Activated naive CD4-positive, alpha-beta T cell treated with anti-CD3 and anti-CD28 coated beads for 36 hours (primary cell): ENCODE measurements around the gene PWWP2B. TPM values are rescaled to one million over a fixed set of nuclear protein-coding genes. Genes with fewer than 3 reads are reported as not detected.

Experiments used
- CTCF ChIA-PET: fragments of 350-600 bp; sonication (Branson Sonifier 250); formaldehyde crosslinking; loops from one replicate; lab custom pipeline; 2021; ENCODE audit warnings: antibody characterized with exemption; lab: Charles Lee
- DNase-seq: peaks from one replicate; pipeline ENCODE4 v3.0.0-alpha.2; 2020
- H3K27ac Mint-ChIP-seq: one replicate; pipeline ENCODE4 v1.8.0; 2021; ENCODE audit warnings: mild to moderate bottlenecking, mixed read lengths
- H3K27me3 Mint-ChIP-seq: one replicate; pipeline ENCODE4 v1.8.0; 2021; ENCODE audit warnings: low read depth, mixed read lengths
- H3K36me3 Mint-ChIP-seq: one replicate; pipeline ENCODE4 v1.8.0; 2021; ENCODE audit warnings: low read depth, mixed read lengths
- H3K4me1 Mint-ChIP-seq: one replicate; pipeline ENCODE4 v1.8.0; 2021; ENCODE audit warnings: low read depth, mixed read lengths
- H3K4me3 Mint-ChIP-seq: one replicate; pipeline ENCODE4 v1.8.0; 2021; ENCODE audit warnings: mild to moderate bottlenecking, moderate library complexity, mixed read lengths
- H3K9me3 Mint-ChIP-seq: one replicate; pipeline ENCODE4 v1.8.0; 2021; ENCODE audit warnings: mixed read lengths
- intact Hi-C: fragments of 100-400 bp; cut with micrococcal nuclease; formaldehyde crosslinking; loops from one replicate; pipeline ENCODE4 v1.15.1; 2023
- total RNA-seq, 2 experiments: library from RNA; stranded (reverse); gene quantifications; one replicate each; pipeline ENCODE4 v1.2.3, GENCODE V29; 2021

PWWP2B gene
- total RNA-seq, 2 experiments from 2014 or later, result 1.5 to 2.2 TPM

- Mint-ChIP-seq H3K27ac (no peak overlapping the region), H3K27me3 (no peaks in the 10 kb centered on the region), H3K4me1 (peaks cover 13% of the 10 kb centered on the region)
These were observed 2.4 kb downstream of the PWWP2B start for GRCh38 chr10:132399117-132400035.

DNA sequence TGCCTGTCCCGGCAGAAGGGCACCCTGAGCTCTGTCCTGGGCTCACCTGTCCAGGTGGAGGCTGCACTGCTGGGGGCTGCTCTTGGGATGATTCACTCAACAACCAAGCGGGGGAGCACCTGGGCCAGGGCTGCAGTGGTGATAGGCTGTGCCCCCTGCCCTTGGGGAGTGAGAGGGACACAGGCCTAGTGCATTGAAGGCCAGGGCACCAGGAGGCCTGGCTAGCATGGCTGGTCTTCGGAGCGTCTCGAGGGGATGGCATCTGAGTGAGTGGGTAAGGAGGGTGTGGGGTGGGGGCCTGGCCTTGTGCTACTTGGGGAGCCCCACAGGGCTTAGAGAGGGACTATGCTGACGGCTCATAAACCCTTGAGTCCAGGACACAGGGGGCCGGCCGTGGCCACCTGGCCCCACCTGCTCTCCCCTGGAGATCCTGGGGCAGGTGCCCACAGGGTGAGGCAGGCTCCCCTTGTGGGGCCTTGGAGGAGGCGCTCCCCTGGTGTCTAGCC is 3.1 kb downstream of the PWWP2B start:
- CTCF ChIA-PET, result no interaction called here
- Mint-ChIP-seq H3K4me3 (no peak overlapping the region), H3K36me3 (no peaks in the 10 kb centered on the region), H3K27ac (no peak overlapping the region), H3K4me1 (peaks cover 13% of the 10 kb centered on the region), H3K9me3 (no peaks in the 10 kb centered on the region), H3K27me3 (no peaks in the 10 kb centered on the region)
- intact Hi-C loops, result no loop called here
- DNase-seq, result no peak

More at GRCh38 chr10:132399117-132400035, 2.4 kb downstream of the PWWP2B start:
- CTCF ChIA-PET, result no interaction called here
- Mint-ChIP-seq H3K36me3 (no peaks in the 10 kb centered on the region), H3K4me3 (no peak overlapping the region), H3K9me3 (no peaks in the 10 kb centered on the region)
- DNase-seq, result no peak
- intact Hi-C loops, result loop anchor here (5.0 kb wide), 2 partner anchors 138 to 563 kb away; partner anchors contain the start of gene INPP5A

GRCh38 chr10:132400547-132401151 is 3.6 kb downstream of the PWWP2B start:
- Mint-ChIP-seq H3K9me3 (no peaks in the 10 kb centered on the region), H3K4me3 (no peak overlapping the region)
- CTCF ChIA-PET, result no interaction called here

DNA sequence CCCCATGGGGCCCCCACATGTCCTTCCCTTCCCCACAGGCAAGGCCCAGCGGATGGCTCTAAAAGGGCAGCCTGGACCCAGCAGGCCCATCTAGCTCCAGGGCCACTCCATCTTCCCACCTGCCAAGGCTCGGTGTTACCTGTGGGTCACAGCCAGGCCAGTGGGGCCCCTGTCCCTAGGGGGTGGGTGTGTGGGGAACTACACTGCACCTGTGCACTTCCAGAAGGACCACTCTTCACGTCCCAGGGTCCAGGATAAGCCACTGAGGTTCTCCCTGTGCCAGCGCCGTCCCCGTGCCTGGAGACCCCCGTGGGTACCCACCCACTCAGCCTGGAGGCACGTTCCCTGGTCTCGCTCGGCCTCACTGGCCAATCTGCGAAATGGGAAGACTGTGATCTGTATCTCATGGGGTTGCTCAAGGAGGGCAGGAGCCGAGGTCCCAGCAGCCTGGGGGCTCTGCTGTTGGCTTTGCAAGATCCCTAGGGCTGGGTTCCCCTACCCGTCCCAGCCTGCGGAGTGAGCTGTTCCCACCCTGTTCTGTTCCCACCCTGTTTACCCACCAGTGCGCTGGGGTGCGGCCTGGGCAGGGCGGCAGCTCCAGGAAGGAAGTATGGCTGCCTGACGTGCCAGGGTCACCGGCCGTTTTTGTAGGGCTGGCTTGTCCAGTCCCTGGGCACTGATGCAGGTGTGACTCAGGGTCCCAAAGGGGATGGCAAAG is 4.6 kb downstream of the PWWP2B start:
- Mint-ChIP-seq H3K27ac (no peak overlapping the region), H3K9me3 (no peaks in the 10 kb centered on the region), H3K36me3 (peaks cover 5% of the 10 kb centered on the region), H3K4me1 (peaks cover 12% of the 10 kb centered on the region), H3K4me3 (no peak overlapping the region), H3K27me3 (no peaks in the 10 kb centered on the region)
- CTCF ChIA-PET, result no interaction called here
- intact Hi-C loops, result no loop called here
- no peak for DNase-seq

More at GRCh38 chr10:132400547-132401151, 3.6 kb downstream of the PWWP2B start:
- no peak for DNase-seq
- Mint-ChIP-seq H3K27me3 (no peaks in the 10 kb centered on the region), H3K27ac (no peak overlapping the region), H3K36me3 (peaks cover 2% of the 10 kb centered on the region), H3K4me1 (peaks cover 12% of the 10 kb centered on the region)
- intact Hi-C loops, result no loop called here

DNA sequence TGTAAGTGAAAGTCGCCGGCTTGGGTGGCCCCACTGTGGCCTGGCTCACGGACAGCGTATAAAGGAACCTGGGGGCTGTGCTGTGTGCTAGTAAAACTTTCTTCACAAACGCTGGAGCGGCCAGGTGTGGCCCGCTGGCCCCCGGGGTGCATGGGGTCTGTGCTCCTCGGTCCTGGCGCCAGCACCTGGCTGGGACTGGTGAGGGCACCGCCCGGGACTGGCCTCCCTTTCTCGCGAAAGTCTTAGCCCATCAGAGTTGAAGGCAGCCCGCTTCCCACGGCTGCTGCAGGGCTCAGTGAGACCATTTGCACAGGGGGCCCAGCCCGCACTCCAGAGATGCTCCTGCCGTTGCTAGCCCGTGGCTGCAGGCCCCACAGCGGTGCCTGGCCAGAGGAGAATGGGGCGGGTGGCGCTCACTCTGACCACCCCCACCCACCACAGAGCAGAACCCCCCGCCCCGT is 5.8 kb downstream of the PWWP2B start:
- intact Hi-C loops, result no loop called here
- peaks cover 5% of the 10 kb centered on the region for H3K36me3 Mint-ChIP-seq
- H3K4me1 Mint-ChIP-seq, result peaks cover 14% of the 10 kb centered on the region
- CTCF ChIA-PET, result no interaction called here
- H3K9me3 Mint-ChIP-seq, result no peaks in the 10 kb centered on the region
- no peaks in the 10 kb centered on the region for H3K27me3 Mint-ChIP-seq
- no peak for DNase-seq
- no peak overlapping the region for H3K27ac Mint-ChIP-seq
- H3K4me3 Mint-ChIP-seq, result no peak overlapping the region

- intact Hi-C loops, result no loop called here
- no peak for DNase-seq
- Mint-ChIP-seq H3K27me3 (no peaks in the 10 kb centered on the region), H3K4me3 (no peak overlapping the region), H3K4me1 (peaks cover 16% of the 10 kb centered on the region), H3K27ac (no peak overlapping the region), H3K36me3 (peaks cover 5% of the 10 kb centered on the region), H3K9me3 (no peaks in the 10 kb centered on the region)
- CTCF ChIA-PET, result no interaction called here
These were observed 6.6 kb downstream of the PWWP2B start for GRCh38 chr10:132403511-132404168.

- Mint-ChIP-seq H3K9me3 (no peaks in the 10 kb centered on the region), H3K27me3 (no peaks in the 10 kb centered on the region), H3K27ac (no peak overlapping the region), H3K4me1 (peaks cover 15% of the 10 kb centered on the region), H3K4me3 (no peak overlapping the region), H3K36me3 (peaks cover 5% of the 10 kb centered on the region)
- CTCF ChIA-PET, result no interaction called here
- intact Hi-C loops, result no loop called here
- no peak for DNase-seq
These were observed 7.3 kb downstream of the PWWP2B start for GRCh38 chr10:132404169-132404880.

DNA sequence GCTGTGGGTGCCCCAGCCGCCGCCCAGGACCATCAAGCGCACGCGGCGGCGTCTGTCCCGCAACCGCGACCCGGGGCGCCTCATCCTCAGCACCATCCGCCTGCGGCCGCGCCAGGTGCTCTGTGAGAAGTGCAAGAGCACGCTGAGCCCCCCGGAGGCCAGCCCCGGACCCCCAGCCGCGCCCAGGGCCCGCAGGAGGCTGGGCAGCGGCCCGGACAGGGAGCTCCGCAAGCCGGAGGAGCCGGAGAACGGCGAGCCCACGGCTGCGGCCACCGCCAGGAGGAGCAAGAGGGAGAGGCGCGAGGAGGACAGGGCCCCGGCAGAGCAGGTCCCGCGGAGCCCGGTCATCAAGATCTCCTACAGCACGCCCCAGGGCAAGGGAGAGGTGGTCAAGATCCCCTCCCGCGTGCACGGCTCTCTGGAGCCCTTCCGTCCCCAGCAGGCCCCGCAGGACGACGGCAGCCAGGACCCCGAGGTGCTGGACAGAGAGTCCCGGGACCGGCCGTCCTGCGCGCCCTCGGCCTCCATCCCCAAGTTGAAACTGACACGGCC is 8.0 kb downstream of the PWWP2B start:
- intact Hi-C loops, result no loop called here
- no peak overlapping the region for H3K27ac Mint-ChIP-seq

DNA sequence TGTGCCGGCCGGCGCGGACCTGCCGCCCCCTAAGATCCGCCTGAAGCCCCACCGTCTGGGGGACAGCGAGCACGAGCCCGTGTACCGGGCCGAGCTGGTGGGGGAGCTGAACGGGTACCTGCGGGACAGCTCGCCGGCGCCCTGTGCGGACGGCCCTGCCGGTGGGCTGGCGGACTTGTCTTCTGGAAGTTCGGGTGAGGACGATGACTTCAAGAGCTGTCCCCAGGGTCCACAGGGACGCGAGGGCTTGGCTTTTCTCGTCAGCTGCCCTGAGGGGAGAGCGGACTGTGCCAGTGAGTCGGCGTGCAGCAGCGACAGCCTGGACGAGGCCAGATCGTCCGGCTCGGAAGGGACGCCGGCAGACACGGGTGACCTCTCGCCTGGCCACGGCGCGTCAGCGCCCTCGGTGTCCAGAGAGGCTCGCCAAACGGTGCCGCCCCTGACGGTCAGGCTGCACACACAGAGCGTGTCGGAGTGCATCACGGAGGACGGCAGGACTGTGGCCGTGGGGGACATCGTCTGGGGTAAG is 8.5 kb downstream of the PWWP2B start:
- Mint-ChIP-seq H3K4me1 (peaks cover 15% of the 10 kb centered on the region), H3K9me3 (no peaks in the 10 kb centered on the region), H3K4me3 (no peak overlapping the region), H3K27ac (no peak overlapping the region), H3K27me3 (no peaks in the 10 kb centered on the region), H3K36me3 (peaks cover 5% of the 10 kb centered on the region)
- CTCF ChIA-PET, result no interaction called here
- DNase-seq, result no peak
- intact Hi-C loops, result no loop called here

More for the DNA sequence above, 8.0 kb downstream of the PWWP2B start:
- DNase-seq, result no peak
- no peaks in the 10 kb centered on the region for H3K27me3 Mint-ChIP-seq
- no peak overlapping the region for H3K4me3 Mint-ChIP-seq
- H3K4me1 Mint-ChIP-seq, result peaks cover 14% of the 10 kb centered on the region
- no peaks in the 10 kb centered on the region for H3K9me3 Mint-ChIP-seq
- CTCF ChIA-PET, result no interaction called here
- H3K36me3 Mint-ChIP-seq, result peaks cover 5% of the 10 kb centered on the region

- peaks cover 5% of the 10 kb centered on the region for H3K36me3 Mint-ChIP-seq
- no peaks in the 10 kb centered on the region for H3K9me3 Mint-ChIP-seq
- CTCF ChIA-PET, result no interaction called here
- no peak overlapping the region for H3K4me3 Mint-ChIP-seq
- peaks cover 15% of the 10 kb centered on the region for H3K4me1 Mint-ChIP-seq
- H3K27me3 Mint-ChIP-seq, result no peaks in the 10 kb centered on the region
- intact Hi-C loops, result no loop called here
- no peak for DNase-seq
- no peak overlapping the region for H3K27ac Mint-ChIP-seq
These were observed 9.2 kb downstream of the PWWP2B start for GRCh38 chr10:132406181-132406580.

GRCh38 chr10:132406750-132407149 is 9.8 kb downstream of the PWWP2B start:
- intact Hi-C loops, result no loop called here
- CTCF ChIA-PET, result no interaction called here
- peaks cover 5% of the 10 kb centered on the region for H3K36me3 Mint-ChIP-seq
- H3K9me3 Mint-ChIP-seq, result no peaks in the 10 kb centered on the region
- no peaks in the 10 kb centered on the region for H3K27me3 Mint-ChIP-seq
- no peak overlapping the region for H3K4me3 Mint-ChIP-seq
- peaks cover 15% of the 10 kb centered on the region for H3K4me1 Mint-ChIP-seq
- no peak overlapping the region for H3K27ac Mint-ChIP-seq
- no peak for DNase-seq
